NCI-H2196 (cell line): Measurements from ENCODE around the gene MRAS.
"Not testable (repeated sequence)": the region's sequence is repeated elsewhere in the genome, so short reads cannot be mapped to it uniquely, and the experiment has no call there.

Experiments
- DNase-seq: peaks from one replicate; lab custom pipeline; 2025; ENCODE audit not compliant: unreplicated experiment; lab: John Stamatoyannopoulos, UW

MRAS gene

GRCh38 chr3:138442433-138442832 is 94.1 kb downstream of the MRAS start:
- DNase-seq = no peak

- DNase-seq = no peak
Observed at GRCh38 chr3:138443091-138443490, 94.7 kb downstream of the MRAS start.

- DNase-seq = no peak
Observed at GRCh38 chr3:138443521-138444503, 95.4 kb downstream of the MRAS start.

- no peak for DNase-seq
Observed at GRCh38 chr3:138445236-138445635, 96.9 kb downstream of the MRAS start.

- no peak for DNase-seq
Observed at GRCh38 chr3:138445654-138446053, 97.3 kb downstream of the MRAS start.

GRCh38 chr3:138448631-138449030 is 100.3 kb downstream of the MRAS start:
- no peak for DNase-seq

GRCh38 chr3:138449490-138449889 is 101.1 kb downstream of the MRAS start:
- DNase-seq = no peak

- DNase-seq = no peak
Observed at GRCh38 chr3:138450181-138450580, 101.8 kb downstream of the MRAS start.

- DNase-seq = no peak
Observed at GRCh38 chr3:138450704-138451424, 102.5 kb downstream of the MRAS start.

GRCh38 chr3:138451595-138452162 is 103.3 kb downstream of the MRAS start:
- no peak for DNase-seq

- DNase-seq = no peak
Observed at GRCh38 chr3:138452436-138452835, 104.1 kb downstream of the MRAS start.

GRCh38 chr3:138453940-138454339 is 105.6 kb downstream of the MRAS start:
- DNase-seq = not testable (repeated sequence)
